Liver (tissue), 9 donors: Measurements from ENCODE around the gene BCAT1. TPM values are rescaled to one million over a fixed set of nuclear protein-coding genes. Genes with fewer than 3 reads are reported as not detected.

Source experiments
- DNase-seq: peaks from one replicate; pipeline ENCODE4 v3.0.0-alpha.2; 2017; ENCODE audit warnings: low spot score
- H3K27ac ChIP-seq, 2 donors: one replicate each; pipeline ENCODE4 v1.7.0; 2013; ENCODE audit warnings: inconsistent platforms in 2 of 2, low read length in 2 of 2, control low read depth in 1 of 2, low read depth in 1 of 2, mild to moderate bottlenecking in 1 of 2
- H3K27me3 ChIP-seq, 4 donors: one replicate each; pipeline versions ENCODE4 v1.6.1 to v1.7.0; 2013; ENCODE audit warnings: low read length in 3 of 4, inconsistent platforms in 1 of 4, mild to moderate bottlenecking in 1 of 4, moderate library complexity in 1 of 4; ENCODE audit not compliant: control insufficient read depth in 4 of 4, insufficient read depth in 4 of 4
- H3K36me3 ChIP-seq, 4 donors: one replicate each; pipeline versions ENCODE4 v1.6.1 to v1.7.0; 2013; ENCODE audit warnings: low read length in 3 of 4, mild to moderate bottlenecking in 3 of 4, low read depth in 1 of 4, moderate library complexity in 1 of 4; ENCODE audit not compliant: control insufficient read depth in 4 of 4, insufficient read depth in 3 of 4
- H3K4me1 ChIP-seq, 4 donors: one replicate each; pipeline versions ENCODE4 v1.6.1 to v1.7.0; 2013; ENCODE audit warnings: low read length in 3 of 4, mild to moderate bottlenecking in 3 of 4, moderate library complexity in 1 of 4; ENCODE audit not compliant: control insufficient read depth in 4 of 4, insufficient read depth in 4 of 4
- H3K4me3 ChIP-seq, 3 donors: one replicate each; pipeline versions ENCODE4 v1.6.1 to v1.7.0; 2013; ENCODE audit warnings: low read length in 3 of 3, control low read depth in 1 of 3, low read depth in 1 of 3, mild to moderate bottlenecking in 1 of 3
- H3K9ac ChIP-seq, 2 donors: one replicate each; pipeline ENCODE4 v1.7.0; 2013; ENCODE audit warnings: low read length in 2 of 2, mild to moderate bottlenecking in 2 of 2, moderate library complexity in 2 of 2, control low read depth in 1 of 2, low read depth in 1 of 2
- H3K9me3 ChIP-seq, 4 donors: one replicate each; pipeline versions ENCODE4 v1.6.1 to v1.7.0; 2013; ENCODE audit warnings: low read length in 3 of 4; ENCODE audit not compliant: control insufficient read depth in 4 of 4
- ATF3 ChIP-seq: IDR thresholded peaks from 2 replicates; pipeline ENCODE4 v1.6.1; 2016; ENCODE audit warnings: antibody characterized with exemption
- CTCF ChIP-seq: fragments of 150-350 bp; IDR thresholded peaks from 2 replicates; pipeline ENCODE4 v1.5.1; 2017; ENCODE audit warnings: improper control_type of control experiment, low read depth, low read length; ENCODE audit not compliant: missing input control
- EGR1 ChIP-seq, 2 donors: IDR thresholded peaks; 2 replicates each; pipeline ENCODE4 v1.6.1; 2016 to 2018; ENCODE audit warnings: antibody characterized with exemption in 2 of 2, low read depth in 2 of 2
- FOXA1 ChIP-seq: IDR thresholded peaks from 2 replicates; pipeline ENCODE4 v1.6.1; 2016; ENCODE audit warnings: antibody characterized with exemption
- FOXA2 ChIP-seq: IDR thresholded peaks from 2 replicates; pipeline ENCODE4 v1.6.1; 2016; ENCODE audit warnings: antibody characterized with exemption
- GABPA ChIP-seq, 2 donors: IDR thresholded peaks in 1 of 2; conservative IDR thresholded peaks in 1 of 2; 2 replicates each; pipeline ENCODE4 v1.6.1; 2016; ENCODE audit warnings: antibody characterized with exemption in 2 of 2, mild to moderate bottlenecking in 1 of 2, moderate library complexity in 1 of 2
- HNF4A ChIP-seq, 2 donors: conservative IDR thresholded peaks; 2 replicates each; pipeline ENCODE4 v1.6.1; 2016; ENCODE audit warnings: antibody characterized with exemption in 2 of 2, mild to moderate bottlenecking in 2 of 2
- HNF4G ChIP-seq: IDR thresholded peaks from 2 replicates; pipeline ENCODE4 v1.6.1; 2016; ENCODE audit warnings: antibody characterized with exemption
- JUND ChIP-seq, 2 donors: IDR thresholded peaks; 2 replicates each; pipeline ENCODE4 v1.6.1; 2016; ENCODE audit warnings: antibody characterized with exemption in 2 of 2
- MAX ChIP-seq: IDR thresholded peaks from 2 replicates; pipeline ENCODE4 v1.6.1; 2016; ENCODE audit warnings: antibody characterized with exemption
- NR2F2 ChIP-seq: IDR thresholded peaks from 2 replicates; pipeline ENCODE4 v1.6.1; 2016; ENCODE audit warnings: antibody characterized with exemption
- RAD21 ChIP-seq, 2 donors: IDR thresholded peaks; 2 replicates each; pipeline ENCODE4 v1.6.1; 2016; ENCODE audit warnings: antibody characterized with exemption in 2 of 2, mild to moderate bottlenecking in 2 of 2
- RXRA ChIP-seq, 2 donors: IDR thresholded peaks; 2 replicates each; pipeline ENCODE4 v1.6.1; 2017 to 2018; ENCODE audit warnings: antibody characterized with exemption in 2 of 2, mild to moderate bottlenecking in 1 of 2
- SP1 ChIP-seq: IDR thresholded peaks from 2 replicates; pipeline ENCODE4 v1.6.1; 2018; ENCODE audit warnings: antibody characterized with exemption, mild to moderate bottlenecking
- TAF1 ChIP-seq: conservative IDR thresholded peaks from 2 replicates; pipeline ENCODE4 v1.6.1; 2016; ENCODE audit warnings: antibody characterized with exemption, mild to moderate bottlenecking
- YY1 ChIP-seq: IDR thresholded peaks from 2 replicates; pipeline ENCODE4 v1.6.1; 2016; ENCODE audit warnings: antibody characterized with exemption, mild to moderate bottlenecking
- ZBTB33 ChIP-seq: IDR thresholded peaks from 2 replicates; pipeline ENCODE4 v1.6.1; 2016; ENCODE audit warnings: antibody characterized with exemption
- WGBS: extraction: QIAGEN DNeasy Blood & Tissue Kit; methylation state at CpG from one replicate; pipeline ENCODE4 v1.1.7; 2013; 5-methylcytosine and 5-hydroxymethylcytosine counted together
- polyA plus RNA-seq, 2 donors: library from polyadenylated mRNA; stranded (reverse) in 1 of 2; unstranded in 1 of 2; fragments of 200-250 nt in 1 of 2; fragments of >200 nt in 1 of 2; fragmentation: Nextera tagmentation in 1 of 2; extraction: Ambion mirVana in 1 of 2; gene quantifications; one replicate each; pipeline versions ENCODE4 v1.2.1 to v1.2.3, GENCODE V29; 2013 to 2015
- total RNA-seq, 2 donors: library from RNA; depleted of rRNA; stranded (reverse); fragments of >200 nt; gene quantifications; one replicate each; pipeline ENCODE4 v1.2.3, GENCODE V29; 2014
- donor health status: healthy.
- donor health status: healthy.
- donor health status: healthy.
- donor health status: healthy.
- donor health status: healthy.

BCAT1 gene
- total and polyA plus RNA-seq, 4 donors, result 0.14 to 10.0 (median 0.85) TPM

- Histone ChIP-seq H3K36me3 (no peaks in the 10 kb centered on the region), H3K4me3 (no peak overlapping the region), H3K9me3 (no peaks in the 10 kb centered on the region), H3K27ac (no peak overlapping the region), H3K27me3 (no peaks in the 10 kb centered on the region), H3K9ac (no peak overlapping the region), H3K4me1 (no peaks in the 10 kb centered on the region)
- no peak for DNase-seq
- WGBS, result 64% methylated on average over 5 of the region's 5 CpGs
- TF ChIP-seq GABPA (IDR thresholded peaks at IDR 0.05 in 1 of 2, conservative IDR thresholded peaks at IDR 0.05 in 1 of 2) (no peak), HNF4A (conservative IDR thresholded peaks at IDR 0.05) (no peak), FOXA1 (no peak), EGR1 (IDR thresholded peaks at IDR 0.05; ENCODE audit: low read depth in 2 of 2) (no peak), JUND (IDR thresholded peaks at IDR 0.05) (no peak), HNF4G (no peak), RAD21 (IDR thresholded peaks at IDR 0.05) (no peak), ZBTB33 (no peak), FOXA2 (no peak), NR2F2 (no peak), SP1 (no peak), CTCF (no peak), MAX (no peak)
Observed at GRCh38 chr12:24803430-24804245, 145.3 kb downstream of the BCAT1 start.

GRCh38 chr12:24798335-24798734, 150.6 kb downstream of the BCAT1 start:
- no peak overlapping the region for H3K27ac ChIP-seq
- DNase-seq, result no peak
- no peaks in the 10 kb centered on the region for H3K36me3 ChIP-seq
- H3K9me3 ChIP-seq, result no peaks in the 10 kb centered on the region
- peaks cover 0 to 2% (median 0%) of the 10 kb centered on the region in 4 donors for H3K4me1 ChIP-seq
- H3K4me3 ChIP-seq, result no peak overlapping the region
- H3K9ac ChIP-seq, result no peak overlapping the region
- TF ChIP-seq SP1 (no peak), HNF4A (conservative IDR thresholded peaks at IDR 0.05) (no peak), RXRA (IDR thresholded peaks at IDR 0.05) (no peak), ZBTB33 (no peak), TAF1 (no peak), JUND (IDR thresholded peaks at IDR 0.05) (no peak), YY1 (no peak), HNF4G (no peak), CTCF (no peak), FOXA2 (no peak), NR2F2 (no peak), ATF3 (no peak)
- no peaks in the 10 kb centered on the region for H3K27me3 ChIP-seq
